NCI-H2196 (cell line): ENCODE data around the gene ALDH1B1.
A peak's percentile ranks its signal among the peaks of the same experiment; 100 is the strongest.
"Not testable (repeated sequence)": the region's sequence is repeated elsewhere in the genome, so short reads cannot be mapped to it uniquely, and the experiment has no call there.

Experiments used
- DNase-seq: peaks from one replicate; lab custom pipeline; 2025; ENCODE audit not compliant: unreplicated experiment; lab: John Stamatoyannopoulos, UW

Gene ALDH1B1

GRCh38 chr9:38385896-38386295, 6.6 kb upstream of the ALDH1B1 start:
- DNase-seq: no peak

- DNase-seq: peak; percentile 30
Observed at GRCh38 chr9:38386319-38386895, 6.1 kb upstream of the ALDH1B1 start.

GRCh38 chr9:38387066-38387465, 5.4 kb upstream of the ALDH1B1 start:
- no peak for DNase-seq

- DNase-seq: no peak
Observed at GRCh38 chr9:38387751-38388150, 4.8 kb upstream of the ALDH1B1 start.

GRCh38 chr9:38388283-38389223, 3.9 kb upstream of the ALDH1B1 start:
- peak; percentile 9 for DNase-seq

- DNase-seq: no peak
Observed at GRCh38 chr9:38389313-38389712, 3.2 kb upstream of the ALDH1B1 start.

- no peak for DNase-seq
Observed at GRCh38 chr9:38390442-38390841, 2.1 kb upstream of the ALDH1B1 start.

- no peak for DNase-seq
Observed at GRCh38 chr9:38390851-38391250, 1.7 kb upstream of the ALDH1B1 start.

GRCh38 chr9:38391278-38392118, 1.0 kb upstream of the ALDH1B1 start:
- no peak for DNase-seq

- DNase-seq: no peak
Observed at GRCh38 chr9:38393128-38393796, 760 bp downstream of the ALDH1B1 start.

GRCh38 chr9:38394416-38394815, 1.9 kb downstream of the ALDH1B1 start:
- DNase-seq: no peak

- DNase-seq: no peak
Observed at GRCh38 chr9:38395653-38396370, 3.3 kb downstream of the ALDH1B1 start.

- DNase-seq: no peak
Observed at GRCh38 chr9:38396371-38396671, 3.8 kb downstream of the ALDH1B1 start.

- DNase-seq: not testable (repeated sequence)
Observed at GRCh38 chr9:38399191-38399590, 6.7 kb downstream of the ALDH1B1 start.

- no peak for DNase-seq
Observed at GRCh38 chr9:38401994-38402393, 9.5 kb downstream of the ALDH1B1 start.

GRCh38 chr9:38404314-38404713, 11.8 kb downstream of the ALDH1B1 start:
- DNase-seq: no peak

GRCh38 chr9:38405785-38406184, 13.3 kb downstream of the ALDH1B1 start:
- no peak for DNase-seq

- no peak for DNase-seq
Observed at GRCh38 chr9:38406476-38407186, 14.1 kb downstream of the ALDH1B1 start.

- DNase-seq: no peak
Observed at GRCh38 chr9:38408719-38409118, 16.2 kb downstream of the ALDH1B1 start.

- DNase-seq: no peak
Observed at GRCh38 chr9:38412751-38413150, 20.2 kb downstream of the ALDH1B1 start.
